C4-2B (cell line): ENCODE results near the gene ABCA8.

Source experiments
- ZFX ChIP-seq: fragments of 450-650 bp; IDR thresholded peaks from 2 replicates; pipeline ENCODE4 v1.6.1; 2017
- TF ChIP-seq, protein P1 (sequence below): fragments of 450-650 bp; conservative IDR thresholded peaks from 2 replicates; pipeline ENCODE4 v1.5.1; 2017; ENCODE audit warnings: mild to moderate bottlenecking

GRCh38 chr17:68868708-68869107 is 86.5 kb downstream of the ABCA8 start:
- TF ChIP-seq, protein P1, sequence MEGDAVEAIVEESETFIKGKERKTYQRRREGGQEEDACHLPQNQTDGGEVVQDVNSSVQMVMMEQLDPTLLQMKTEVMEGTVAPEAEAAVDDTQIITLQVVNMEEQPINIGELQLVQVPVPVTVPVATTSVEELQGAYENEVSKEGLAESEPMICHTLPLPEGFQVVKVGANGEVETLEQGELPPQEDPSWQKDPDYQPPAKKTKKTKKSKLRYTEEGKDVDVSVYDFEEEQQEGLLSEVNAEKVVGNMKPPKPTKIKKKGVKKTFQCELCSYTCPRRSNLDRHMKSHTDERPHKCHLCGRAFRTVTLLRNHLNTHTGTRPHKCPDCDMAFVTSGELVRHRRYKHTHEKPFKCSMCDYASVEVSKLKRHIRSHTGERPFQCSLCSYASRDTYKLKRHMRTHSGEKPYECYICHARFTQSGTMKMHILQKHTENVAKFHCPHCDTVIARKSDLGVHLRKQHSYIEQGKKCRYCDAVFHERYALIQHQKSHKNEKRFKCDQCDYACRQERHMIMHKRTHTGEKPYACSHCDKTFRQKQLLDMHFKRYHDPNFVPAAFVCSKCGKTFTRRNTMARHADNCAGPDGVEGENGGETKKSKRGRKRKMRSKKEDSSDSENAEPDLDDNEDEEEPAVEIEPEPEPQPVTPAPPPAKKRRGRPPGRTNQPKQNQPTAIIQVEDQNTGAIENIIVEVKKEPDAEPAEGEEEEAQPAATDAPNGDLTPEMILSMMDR = no peak
- no peak for TF ChIP-seq ZFX
